K562 (cell line): Measurements from ENCODE around the gene ZNF354B. TPM values are rescaled to one million over a fixed set of nuclear protein-coding genes. Genes with fewer than 3 reads are reported as not detected.

Experiments used
- ATF1 ChIP-seq, 2 experiments: fragments of 450-650 bp in 1 of 2; IDR thresholded peaks; 2 replicates each; pipeline ENCODE4 v1.6.1; 2016; ENCODE audit warnings: missing compliant biosample characterization in 1 of 2, missing genetic modification characterization in 1 of 2
- BRF2 ChIP-seq: IDR thresholded peaks from 3 replicates; pipeline ENCODE4 v1.6.1; 2011; ENCODE audit warnings: borderline replicate concordance, mild to moderate bottlenecking; ENCODE audit not compliant: insufficient read length, insufficient read depth
- CREB5 ChIP-seq: fragments of 250-450 bp; sonication (Bioruptor Pico); IDR thresholded peaks from 2 replicates; pipeline ENCODE4 v1.5.0; 2020; ENCODE audit warnings: mild to moderate bottlenecking
- DACH1 ChIP-seq: fragments of 450-650 bp; IDR thresholded peaks from 2 replicates; pipeline ENCODE4 v1.6.1; 2018; ENCODE audit not compliant: partially characterized antibody
- E2F8 ChIP-seq: fragments of 450-650 bp; IDR thresholded peaks from 2 replicates; pipeline ENCODE4 v1.7.1; 2018; ENCODE audit warnings: mild to moderate bottlenecking, low read depth; ENCODE audit not compliant: partially characterized antibody
- GATAD2A ChIP-seq: fragments of 450-650 bp; IDR thresholded peaks from 2 replicates; pipeline ENCODE4 v1.6.1; 2017
- JUN ChIP-seq, 2 experiments: sonication (generic) in 1 of 2; formaldehyde crosslinking in 1 of 2; IDR thresholded peaks; 2 replicates each; pipeline versions ENCODE4 v1.6.1 to v1.8.0; 2012 to 2022; ENCODE audit warnings: borderline replicate concordance in 2 of 2, mild to moderate bottlenecking in 2 of 2, improper control_type of control experiment in 1 of 2, low read depth in 1 of 2, low read length in 1 of 2, missing genetic modification reagents in 1 of 2
- KLF1 ChIP-seq: fragments of 450-650 bp; IDR thresholded peaks from 2 replicates; pipeline ENCODE4 v1.6.1; 2016; ENCODE audit warnings: missing genetic modification characterization, missing compliant biosample characterization
- MTF1 ChIP-seq: fragments of 250-450 bp; sonication (Bioruptor Pico); IDR thresholded peaks from 2 replicates; pipeline ENCODE4 v1.9.0; 2021; ENCODE audit warnings: moderate library complexity, mild to moderate bottlenecking, inconsistent platforms, borderline replicate concordance
- NEUROD1 ChIP-seq: fragments of 150-350 bp; IDR thresholded peaks from 2 replicates; pipeline ENCODE4 v1.6.1; 2014; ENCODE audit warnings: borderline replicate concordance, low read length, low read depth; ENCODE audit not compliant: partially characterized antibody
- NFXL1 ChIP-seq: fragments of 450-650 bp; formaldehyde crosslinking; IDR thresholded peaks from 2 replicates; pipeline ENCODE4 v1.4.0; 2021; ENCODE audit warnings: mild to moderate bottlenecking
- PCBP1 ChIP-seq: fragments of 200-400 bp; formaldehyde crosslinking; IDR thresholded peaks from 2 replicates; pipeline ENCODE4 v1.6.1; 2018; ENCODE audit warnings: mild to moderate bottlenecking, low read depth, low read length; ENCODE audit not compliant: poor library complexity, severe bottlenecking
- PYGO2 ChIP-seq: fragments of 450-650 bp; IDR thresholded peaks from 2 replicates; pipeline ENCODE4 v1.6.1; 2016; ENCODE audit warnings: mild to moderate bottlenecking, missing genetic modification characterization, moderate library complexity, missing compliant biosample characterization
- RBM14 ChIP-seq: fragments of 200-400 bp; formaldehyde crosslinking; IDR thresholded peaks from 2 replicates; pipeline ENCODE4 v1.6.1; 2018; ENCODE audit warnings: low read depth, mild to moderate bottlenecking, low read length, moderate library complexity, borderline replicate concordance; ENCODE audit not compliant: insufficient read depth
- SP1 ChIP-seq: sonication (generic); formaldehyde crosslinking; IDR thresholded peaks from 2 replicates; pipeline ENCODE4 v1.8.1; 2022; ENCODE audit warnings: mild to moderate bottlenecking, missing genetic modification reagents
- TAF15 ChIP-seq: fragments of 200-400 bp; formaldehyde crosslinking; IDR thresholded peaks from 2 replicates; pipeline ENCODE4 v1.6.1; 2017; ENCODE audit warnings: mild to moderate bottlenecking, low read depth, low read length, moderate library complexity
- THRA ChIP-seq: fragments of 450-650 bp; IDR thresholded peaks from 2 replicates; pipeline ENCODE4 v1.6.1; 2017; ENCODE audit warnings: mild to moderate bottlenecking, moderate library complexity
- USF2 ChIP-seq: sonication (generic); formaldehyde crosslinking; IDR thresholded peaks from 2 replicates; pipeline ENCODE4 v1.5.0; 2020; ENCODE audit warnings: missing genetic modification reagents
- ZEB2 ChIP-seq: fragments of 450-650 bp; IDR thresholded peaks from 2 replicates; pipeline ENCODE4 v1.6.1; 2016
- ZNF121 ChIP-seq: sonication (generic); formaldehyde crosslinking; conservative IDR thresholded peaks from 2 replicates; pipeline ENCODE4 v1.8.0; 2022; ENCODE audit warnings: missing genetic modification reagents
- ZNF384 ChIP-seq: IDR thresholded peaks from 2 replicates; pipeline ENCODE4 v1.6.1; 2012; ENCODE audit warnings: low read depth, low read length, improper control_type of control experiment
- polyA plus RNA-seq, 8 experiments: library from polyadenylated mRNA; depleted of rRNA in 4 of 8; stranded (reverse) in 5 of 8; unstranded in 3 of 8; fragments of >200 nt; fragmentation: Nextera tagmentation in 2 of 8; fragmentation: Illumina TruSeq in 1 of 8; extraction: Ambion mirVana in 2 of 8; extraction: Trizol in 1 of 8; gene quantifications; 2 replicates each; pipeline versions ENCODE4 v1.2.1 to v1.2.3, GENCODE V29; 2011 to 2014; ENCODE audit warnings: inconsistent platforms in 1 of 8, missing spikeins in 1 of 8
- total RNA-seq, 7 experiments: library from RNA; depleted of rRNA in 6 of 7; stranded (reverse); fragments of >200 nt in 6 of 7; fragmentation: Illumina TruSeq in 2 of 7; extraction: Trizol in 2 of 7; gene quantifications; 2 replicates each; pipeline versions ENCODE4 v1.2.1 to v1.2.3, GENCODE V29; 2011 to 2021; ENCODE audit warnings: low replicate concordance in 1 of 7

ZNF354B gene
- total and polyA plus RNA-seq, 9 of the 15 experiments (the other 6 are each of a cell fraction or from before 2014, with no cell fraction given) = 1.8 to 18.3 (median 11.2) TPM

GRCh38 chr5:178854284-178854683 is 5.5 kb upstream of the ZNF354B start (continued):
- TF ChIP-seq CREB5 (CRISPR knock-in tag) = no peak
- no peak; the same call in 1 of the 2 replicates for TF ChIP-seq PYGO2
- no peak for TF ChIP-seq BRF2
- TF ChIP-seq SP1 (CRISPR knock-in tag) = no peak
- TF ChIP-seq NEUROD1 = no peak
- TF ChIP-seq KLF1 (tag) = no peak
- TF ChIP-seq E2F8 = no peak
- TF ChIP-seq MTF1 = no peak
- no peak for TF ChIP-seq RBM14
- no peak for TF ChIP-seq USF2
- TF ChIP-seq PCBP1 = no peak
- TF ChIP-seq JUN (IDR thresholded peaks at IDR 0.05; ENCODE audit: borderline replicate concordance, low read depth, low read length) = no peak
- TF ChIP-seq JUN (CRISPR knock-in tag; IDR thresholded peaks at IDR 0.05; ENCODE audit: borderline replicate concordance) = no peak
- 0 out of 2 replicates have a peak, but pooled peaks have one; percentile 18 for TF ChIP-seq ZEB2
- TF ChIP-seq ZNF384 = no peak
- TF ChIP-seq THRA = no peak
- TF ChIP-seq DACH1 = no peak
- TF ChIP-seq NFXL1 (CRISPR knock-in tag) = no peak
- TF ChIP-seq ATF1 (CRISPR knock-in tag; IDR thresholded peaks at IDR 0.05) = no peak
- peak; percentile 38; the same call in 1 of the 2 replicates for TF ChIP-seq ATF1 (tag; IDR thresholded peaks at IDR 0.05)
- TF ChIP-seq GATAD2A = no peak
- TF ChIP-seq TAF15 = no peak
- TF ChIP-seq ZNF121 (CRISPR knock-in tag) = no peak
